HG02852 (cell line): ENCODE data around the gene TNNI3.
"Not testable (repeated sequence)": the region's sequence is repeated elsewhere in the genome, so short reads cannot be mapped to it uniquely, and the experiment has no call there.

Experiments used
- ATAC-seq: cut with Tn5 transposase; IDR thresholded peaks from one replicate; pipeline ENCODE4 v1.9.1; 2021; ENCODE audit warnings: mild to moderate bottlenecking, moderate library complexity; ENCODE audit not compliant: unreplicated experiment

TNNI3 gene

GRCh38 chr19:55114566-55115145 lies 42.9 kb downstream of the TNNI3 start:
- ATAC-seq = no peak

- no peak for ATAC-seq
These were observed 43.9 kb downstream of the TNNI3 start for GRCh38 chr19:55113570-55114039.

DNA sequence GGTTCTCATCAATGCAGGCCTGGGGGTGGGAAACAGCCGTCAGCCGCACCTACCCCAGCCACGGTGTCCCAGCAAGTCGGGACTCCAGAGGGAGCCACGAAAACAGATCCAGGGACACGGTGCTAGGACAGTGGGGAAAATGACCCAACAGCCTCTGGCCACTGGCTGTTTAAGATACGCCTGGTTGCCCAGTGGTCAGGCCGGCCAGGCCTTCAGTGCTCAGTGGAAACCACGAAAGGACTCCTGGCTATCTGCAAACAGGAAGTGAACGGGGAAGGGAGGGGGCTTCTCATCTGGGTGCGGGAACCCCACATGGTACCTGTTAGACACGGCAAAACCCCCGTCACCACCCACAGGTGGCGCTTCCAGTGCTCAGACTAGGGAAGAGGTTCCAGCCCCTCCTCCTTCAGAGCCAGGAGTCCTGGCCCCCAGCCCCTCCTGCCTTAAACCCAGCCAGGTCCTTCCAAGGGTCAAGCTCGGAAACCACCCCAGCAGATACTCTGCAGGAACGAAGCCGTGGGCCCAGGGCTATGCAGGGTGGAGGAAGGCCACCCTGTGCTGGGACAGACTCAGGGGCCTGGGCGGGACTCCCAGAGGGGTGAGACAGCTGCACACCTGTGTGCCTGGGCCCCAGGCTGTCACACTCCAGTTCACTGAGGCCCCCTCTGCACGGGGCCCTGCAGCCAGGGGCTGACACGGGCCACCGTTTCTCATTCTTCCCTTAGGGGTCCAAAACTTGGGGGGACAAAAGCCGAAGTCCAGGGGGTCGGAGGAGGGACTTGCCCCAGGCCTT lies 44.6 kb downstream of the TNNI3 start:
- ATAC-seq = no peak

GRCh38 chr19:55112246-55112776 lies 45.2 kb downstream of the TNNI3 start:
- ATAC-seq = no peak

DNA sequence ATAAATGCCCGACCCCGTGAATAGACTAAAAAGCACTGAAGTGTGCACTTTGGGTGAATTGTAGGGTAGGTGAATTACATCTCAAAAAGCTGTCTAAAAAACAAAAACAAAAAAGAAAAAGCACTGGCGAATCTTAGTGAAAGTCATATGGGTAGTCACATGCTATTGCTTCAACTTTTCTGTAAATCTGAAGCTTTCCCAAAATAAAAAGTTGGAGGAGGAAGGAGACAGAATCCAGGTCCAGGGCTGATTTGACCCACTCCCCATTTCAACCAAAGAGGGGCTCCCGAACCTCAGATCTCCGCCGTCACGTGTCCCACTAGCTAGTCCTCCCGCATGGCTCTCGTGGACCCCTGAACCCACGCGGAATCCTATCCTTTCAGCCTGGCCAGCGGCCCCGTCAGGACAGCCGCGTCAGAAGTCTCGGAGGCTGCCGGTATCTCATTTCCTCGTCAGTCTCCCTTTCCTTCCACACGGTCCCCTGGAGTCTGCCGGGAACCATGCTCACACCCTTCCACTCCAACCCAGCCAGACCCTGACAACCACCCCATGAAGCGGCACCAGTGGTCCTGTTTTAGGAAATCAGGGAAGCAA lies 46.2 kb downstream of the TNNI3 start:
- ATAC-seq = no peak

GRCh38 chr19:55109527-55110291 lies 47.8 kb downstream of the TNNI3 start:
- no peak for ATAC-seq

- ATAC-seq = not testable (repeated sequence)
These were observed 50.3 kb downstream of the TNNI3 start for GRCh38 chr19:55107252-55107651.

- ATAC-seq = no peak
These were observed 50.9 kb downstream of the TNNI3 start for GRCh38 chr19:55106591-55106990.

GRCh38 chr19:55105237-55105636 lies 52.3 kb downstream of the TNNI3 start:
- no peak for ATAC-seq

DNA sequence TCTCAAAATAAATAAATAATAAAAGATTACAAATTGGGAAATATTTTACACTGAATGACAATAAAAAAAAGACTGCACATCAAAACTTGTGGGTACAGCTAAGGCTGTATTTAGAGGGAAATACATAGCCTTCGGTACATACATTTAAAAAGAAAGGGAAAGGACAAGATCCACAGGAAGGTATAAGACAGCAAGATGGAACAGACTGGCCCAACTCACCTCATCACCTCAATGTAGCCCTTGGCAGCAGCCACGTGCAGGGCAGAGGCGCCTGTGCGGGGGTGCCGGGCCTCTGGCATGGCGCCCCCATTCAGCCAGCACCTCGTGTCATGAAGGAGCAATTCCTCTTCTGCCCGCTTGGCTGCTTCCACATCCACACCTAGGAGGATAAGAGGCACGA lies 54.3 kb downstream of the TNNI3 start:
- ATAC-seq = no peak
